Measurements from ENCODE around the gene ATP5F1D.

The ATP5F1D gene

DNA sequence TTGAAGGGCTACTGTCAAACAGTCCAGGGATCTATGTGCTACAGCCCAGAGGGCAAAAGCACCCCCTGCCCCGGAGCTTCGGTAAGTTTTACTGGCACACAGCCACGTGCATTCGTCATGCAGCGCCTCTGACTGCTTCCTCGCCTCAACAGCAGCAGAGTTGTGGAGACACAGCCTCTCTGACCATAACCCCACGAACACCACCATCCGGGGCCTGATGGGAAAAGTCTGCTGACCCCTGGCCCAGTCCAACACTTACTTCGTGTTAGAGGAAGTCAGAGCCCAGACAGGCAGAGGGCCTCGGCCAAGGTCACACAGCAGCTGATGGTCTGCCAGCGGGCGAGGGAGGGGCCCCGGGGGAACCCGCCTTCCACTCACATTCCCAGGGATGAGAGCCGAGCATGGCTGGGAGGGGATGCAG is 8.9 kb upstream of the ATP5F1D start:
- in situ Hi-C loops (cut with MboI; ENCODE audit: low sequenced_read_pairs), result no loop called here

DNA sequence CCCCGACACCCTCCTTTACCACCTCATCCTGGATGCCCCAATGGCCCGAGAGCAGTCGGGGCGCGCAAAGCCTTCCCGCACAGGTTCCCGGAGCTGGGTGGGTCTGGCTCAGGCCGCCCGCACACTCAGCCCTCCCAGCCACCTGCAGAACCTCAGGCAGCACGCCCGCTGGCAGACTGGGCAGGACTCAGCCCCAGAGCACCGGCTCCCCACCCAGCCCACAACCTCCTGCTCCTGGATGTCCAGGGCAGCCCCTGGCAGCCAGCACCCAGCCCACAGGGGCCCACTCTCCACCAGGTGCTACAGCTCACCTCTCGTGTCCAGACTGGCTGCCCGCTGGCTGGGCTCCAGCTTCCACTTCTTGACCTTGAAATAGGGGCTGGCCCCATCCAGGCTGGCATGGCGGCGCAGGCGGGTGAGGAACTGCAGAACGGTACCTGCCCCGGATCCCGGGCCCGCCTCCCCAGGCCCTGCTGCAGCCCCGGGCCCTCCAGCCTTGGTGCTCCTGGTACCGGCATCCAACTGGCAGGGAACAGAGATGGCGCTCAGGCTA is 8.4 kb upstream of the ATP5F1D start:
- in situ Hi-C loops (cut with MboI; ENCODE audit: low sequenced_read_pairs), result no loop called here

DNA sequence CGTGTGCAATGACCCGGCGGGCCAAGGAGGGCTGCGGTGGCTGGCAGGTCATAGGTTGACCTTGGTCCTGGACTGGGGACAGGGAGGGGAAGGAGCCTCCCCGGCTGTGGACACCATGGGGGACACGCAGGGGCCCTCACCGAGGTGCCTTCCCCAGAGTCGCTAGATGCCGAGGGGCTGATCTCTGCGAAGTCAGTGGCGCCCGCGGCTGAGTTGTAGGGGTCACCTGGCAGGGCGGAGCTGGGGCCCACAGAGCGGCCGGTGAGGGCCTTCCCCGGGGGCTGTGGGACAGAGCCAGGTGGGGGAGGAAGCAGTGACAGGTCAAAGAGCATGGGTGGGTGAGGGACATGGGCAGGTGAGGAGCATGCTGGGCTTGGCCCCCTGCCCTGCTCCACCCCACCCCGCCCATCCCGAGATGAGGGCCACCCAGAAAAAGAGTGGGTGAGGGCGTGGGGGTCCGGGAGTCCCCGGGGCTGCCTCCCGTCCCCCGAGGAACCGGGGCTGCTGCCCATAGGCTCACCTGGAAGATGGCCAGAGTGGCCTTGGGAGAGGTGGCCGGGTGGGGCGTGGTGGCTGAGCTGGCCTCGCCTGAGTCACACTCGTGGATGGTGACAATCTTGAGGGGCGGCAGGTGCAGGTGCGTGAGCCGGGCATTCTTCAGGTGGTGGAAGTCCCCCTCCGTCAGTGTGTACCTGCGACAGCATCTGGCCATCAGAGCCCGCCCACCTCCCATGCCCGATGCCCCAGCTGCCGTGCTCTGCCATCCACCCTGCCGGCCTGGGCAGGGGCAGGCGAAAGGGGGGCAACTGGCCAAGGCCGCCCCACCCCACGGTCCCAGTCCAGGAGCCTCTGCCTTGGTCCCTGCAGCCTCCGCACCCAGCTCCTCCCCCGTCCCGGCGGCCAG is 7.2 kb upstream of the ATP5F1D start:
- in situ Hi-C loops (cut with MboI; ENCODE audit: low sequenced_read_pairs), result no loop called here

DNA sequence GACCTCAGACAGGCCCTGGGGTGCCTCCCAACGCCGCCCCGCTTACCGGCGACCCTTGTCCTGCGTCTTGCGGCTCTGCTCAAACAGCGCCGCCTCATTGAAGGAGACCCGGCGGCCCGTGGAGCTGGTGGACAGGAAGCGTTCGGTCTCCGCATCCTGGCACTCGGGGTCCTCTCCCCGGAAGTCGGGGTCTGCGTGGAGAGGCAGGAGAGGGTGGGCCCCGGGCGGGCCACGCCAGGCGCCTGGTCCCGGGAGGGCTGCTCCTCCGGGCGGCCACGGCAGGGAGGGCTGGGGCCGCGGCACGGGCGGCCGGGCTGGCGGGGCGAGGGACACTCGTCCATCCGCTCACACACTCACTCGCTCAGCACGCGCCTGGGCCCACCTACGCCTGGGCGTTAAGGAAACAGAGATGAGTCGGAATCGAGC is 6.6 kb upstream of the ATP5F1D start:
- in situ Hi-C loops (cut with MboI; ENCODE audit: low sequenced_read_pairs), result no loop called here

DNA sequence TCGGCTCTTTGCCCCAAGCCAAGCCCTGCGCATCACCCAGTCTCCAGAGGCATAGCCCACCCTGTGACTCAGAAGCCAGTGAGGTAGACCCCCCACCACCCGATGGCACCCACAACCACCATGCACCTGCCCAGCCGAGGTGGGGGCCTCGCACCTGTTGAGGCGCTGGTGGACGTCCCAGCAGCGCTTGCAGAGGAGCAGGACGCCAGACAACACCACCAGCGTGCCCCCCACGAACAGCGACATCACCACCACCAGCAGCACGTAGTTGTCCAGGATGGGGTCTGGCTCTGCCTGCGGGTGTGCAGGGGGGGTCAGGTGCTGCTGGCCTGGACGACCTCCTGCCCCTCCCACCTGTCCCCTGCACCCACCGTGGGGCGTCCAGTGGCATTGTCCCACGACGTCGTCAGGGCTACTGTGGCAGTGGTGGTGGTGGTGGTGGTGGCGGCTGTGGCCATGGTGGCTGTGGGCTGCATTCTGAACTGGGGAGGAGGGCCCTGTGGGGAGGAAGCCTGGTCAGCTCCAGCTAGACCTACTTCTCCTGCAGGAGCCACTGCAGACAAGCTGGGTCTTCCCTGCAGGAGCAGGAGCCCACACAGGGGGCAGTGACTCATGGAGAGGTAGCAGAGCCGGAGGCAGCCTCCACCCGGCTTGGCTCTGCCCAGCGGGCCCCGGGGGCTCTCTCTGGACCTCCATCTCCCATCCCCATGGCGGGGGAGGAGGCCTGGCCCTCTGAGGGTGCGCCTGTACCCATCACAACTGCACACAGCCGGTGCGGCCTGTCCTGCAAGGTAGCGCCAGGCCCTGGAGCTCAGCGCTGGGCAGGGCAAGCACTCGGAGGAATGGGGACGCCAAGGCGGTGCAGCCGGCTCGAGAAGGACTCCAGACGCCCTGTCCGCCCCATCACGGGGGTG is 5.7 kb upstream of the ATP5F1D start:
- in situ Hi-C loops (cut with MboI; ENCODE audit: low sequenced_read_pairs), result no loop called here

DNA sequence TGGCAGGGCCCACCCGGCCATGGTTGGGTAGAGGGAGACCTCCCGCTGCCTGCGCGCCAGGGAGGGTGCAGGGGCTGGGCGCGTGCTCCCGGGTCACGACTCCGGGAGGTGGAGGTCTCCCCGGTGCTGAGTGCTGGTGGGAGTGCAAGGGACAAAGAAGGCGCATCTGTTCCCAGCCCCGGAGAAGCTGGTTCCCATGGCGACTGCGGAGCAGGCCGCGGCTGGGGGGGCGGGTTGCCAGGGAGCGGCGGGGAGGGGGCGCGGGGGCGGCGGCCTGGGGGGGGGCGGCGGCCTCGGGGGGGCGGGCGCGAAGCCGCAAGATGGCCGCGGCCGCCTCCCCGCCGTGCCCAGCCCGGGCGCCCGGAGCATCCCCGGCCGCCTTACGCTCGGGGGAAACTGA is 5.0 kb upstream of the ATP5F1D start:
- in situ Hi-C loops (cut with MboI; ENCODE audit: low sequenced_read_pairs), result no loop called here

DNA sequence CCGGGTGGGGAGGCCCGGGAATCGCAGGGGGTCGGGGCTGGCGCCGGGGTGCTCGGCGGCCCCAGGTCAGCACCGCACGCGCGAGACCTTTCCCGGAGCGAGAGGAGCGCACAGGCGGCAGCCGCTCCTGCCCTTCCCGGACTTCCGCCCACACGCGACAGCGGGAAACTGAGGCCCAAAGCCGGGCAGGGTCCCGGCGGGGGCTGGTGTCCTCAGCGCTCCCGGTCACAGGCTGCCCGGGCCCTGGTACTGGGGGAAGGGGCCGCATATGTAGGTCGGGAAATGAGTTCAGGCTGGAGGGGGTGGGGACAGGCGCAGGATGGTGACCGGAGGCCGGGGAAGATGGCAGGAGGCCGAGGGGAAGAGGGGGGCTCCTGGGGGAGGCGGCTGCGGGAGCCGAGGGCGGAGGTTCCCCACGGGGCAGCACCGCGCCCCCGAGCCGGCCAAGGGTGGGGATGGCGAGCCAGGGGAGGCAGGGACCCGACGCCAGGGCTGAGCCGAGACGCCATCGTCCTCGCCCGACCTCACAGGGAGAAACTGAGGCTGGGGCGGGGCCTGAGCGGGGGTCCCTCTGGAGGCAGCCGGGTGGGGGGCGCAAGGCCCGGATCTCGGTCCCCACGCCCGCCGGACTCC is 4.4 kb upstream of the ATP5F1D start:
- in situ Hi-C loops (cut with MboI; ENCODE audit: low sequenced_read_pairs), result no loop called here

DNA sequence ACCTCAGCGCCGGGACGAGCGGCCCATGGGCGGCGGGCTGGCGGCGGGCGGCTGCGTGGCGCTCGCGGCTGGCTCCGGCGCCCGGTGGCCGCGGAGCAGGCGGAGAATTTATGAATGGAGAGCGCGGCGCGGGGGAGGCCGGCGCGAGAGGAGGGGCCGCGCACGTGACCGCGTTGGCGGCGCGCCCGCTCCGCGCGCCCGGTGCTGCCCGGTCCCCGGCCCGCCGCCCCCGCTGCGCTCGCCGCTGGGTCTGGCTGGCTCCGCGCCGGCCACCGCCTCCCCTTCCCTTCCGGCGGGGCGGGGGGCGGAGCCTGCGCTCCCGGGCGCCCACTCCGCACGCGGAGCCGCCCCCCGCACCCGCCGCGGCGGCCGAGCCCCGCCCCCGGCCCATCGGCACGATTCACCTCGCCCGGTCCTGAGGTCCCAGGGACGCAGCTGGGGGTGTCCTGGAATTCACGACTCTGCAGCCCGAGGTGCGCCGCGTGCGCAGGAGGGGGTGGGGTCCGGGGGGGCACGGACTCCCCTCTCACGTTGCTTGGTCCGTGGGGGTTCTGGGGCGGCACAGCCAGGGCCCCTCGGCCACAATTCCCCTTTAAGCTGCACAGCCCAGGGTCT is 3.7 kb upstream of the ATP5F1D start, which contains the start of gene CBARP:
TSS of gene CBARP (minus strand) at position 252 of the 615 bp plus-strand sequence. CDS start 1,905 bp downstream, outside the sequence.
- in situ Hi-C loops (cut with MboI; ENCODE audit: low sequenced_read_pairs), result no loop called here

DNA sequence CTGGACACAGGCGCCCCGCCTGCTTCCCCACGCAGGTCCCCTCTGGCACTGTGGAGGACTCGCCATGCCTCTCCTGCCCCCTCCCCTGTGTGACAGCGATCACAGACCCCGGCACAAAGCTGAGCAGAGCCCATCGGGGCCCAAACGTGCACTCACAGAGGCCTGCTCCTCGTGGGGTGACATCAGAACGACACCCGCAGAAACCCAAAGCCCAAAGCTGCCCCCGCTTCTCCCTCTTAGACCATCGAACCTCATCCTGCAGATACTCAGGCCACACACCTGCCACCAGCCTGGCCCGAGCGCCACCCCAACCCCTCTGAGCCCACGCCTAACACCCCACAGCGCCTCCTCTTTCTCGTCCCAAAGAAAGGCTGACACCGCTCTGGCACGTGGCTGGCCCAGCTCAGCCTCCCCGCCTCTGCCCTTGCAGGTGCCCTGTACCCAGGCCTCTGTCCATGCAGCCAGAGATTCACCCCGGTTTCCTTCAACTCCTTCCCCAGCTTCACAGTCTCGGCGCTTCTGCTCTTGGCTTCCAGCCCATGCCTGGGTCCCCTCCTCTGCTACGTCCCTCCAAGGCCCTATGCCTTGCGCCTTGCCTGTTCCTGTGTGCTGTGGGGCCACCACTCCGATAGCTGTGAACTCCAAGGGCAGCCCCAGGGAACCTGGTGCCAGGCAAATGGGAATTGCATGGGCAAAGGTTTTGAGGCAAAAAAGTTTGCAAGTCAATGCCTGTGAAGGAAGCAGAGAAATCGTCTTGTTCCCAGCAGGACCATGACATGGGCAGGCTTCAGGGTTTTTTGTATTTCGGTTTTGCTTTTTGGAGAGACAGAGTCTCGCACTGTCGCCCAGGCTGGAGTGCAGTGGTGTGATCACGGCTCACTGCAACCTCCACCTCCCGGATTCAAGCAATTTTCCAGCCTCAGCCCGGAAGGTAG is 2.9 kb upstream of the ATP5F1D start:
- in situ Hi-C loops (cut with MboI; ENCODE audit: low sequenced_read_pairs), result no loop called here

DNA sequence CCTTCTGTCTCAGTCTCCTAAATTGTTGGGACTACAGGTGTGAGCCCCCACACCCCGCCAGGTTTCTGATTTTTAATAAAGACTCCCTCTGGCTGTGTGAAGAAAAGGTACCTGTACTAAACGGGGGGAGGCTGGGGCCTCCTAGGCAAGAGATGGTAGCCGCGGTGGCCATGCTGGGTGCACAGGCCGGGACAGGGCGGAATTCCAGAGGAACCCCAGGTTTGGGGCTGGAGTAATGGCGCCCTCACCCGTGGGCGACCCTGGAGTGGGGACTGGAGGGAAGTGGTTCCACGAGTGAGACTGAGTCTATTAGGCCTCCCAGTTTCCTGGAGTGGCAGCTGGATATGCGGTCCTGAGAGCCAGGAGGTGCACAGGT is 2.1 kb upstream of the ATP5F1D start:
- in situ Hi-C loops (cut with MboI; ENCODE audit: low sequenced_read_pairs), result no loop called here

DNA sequence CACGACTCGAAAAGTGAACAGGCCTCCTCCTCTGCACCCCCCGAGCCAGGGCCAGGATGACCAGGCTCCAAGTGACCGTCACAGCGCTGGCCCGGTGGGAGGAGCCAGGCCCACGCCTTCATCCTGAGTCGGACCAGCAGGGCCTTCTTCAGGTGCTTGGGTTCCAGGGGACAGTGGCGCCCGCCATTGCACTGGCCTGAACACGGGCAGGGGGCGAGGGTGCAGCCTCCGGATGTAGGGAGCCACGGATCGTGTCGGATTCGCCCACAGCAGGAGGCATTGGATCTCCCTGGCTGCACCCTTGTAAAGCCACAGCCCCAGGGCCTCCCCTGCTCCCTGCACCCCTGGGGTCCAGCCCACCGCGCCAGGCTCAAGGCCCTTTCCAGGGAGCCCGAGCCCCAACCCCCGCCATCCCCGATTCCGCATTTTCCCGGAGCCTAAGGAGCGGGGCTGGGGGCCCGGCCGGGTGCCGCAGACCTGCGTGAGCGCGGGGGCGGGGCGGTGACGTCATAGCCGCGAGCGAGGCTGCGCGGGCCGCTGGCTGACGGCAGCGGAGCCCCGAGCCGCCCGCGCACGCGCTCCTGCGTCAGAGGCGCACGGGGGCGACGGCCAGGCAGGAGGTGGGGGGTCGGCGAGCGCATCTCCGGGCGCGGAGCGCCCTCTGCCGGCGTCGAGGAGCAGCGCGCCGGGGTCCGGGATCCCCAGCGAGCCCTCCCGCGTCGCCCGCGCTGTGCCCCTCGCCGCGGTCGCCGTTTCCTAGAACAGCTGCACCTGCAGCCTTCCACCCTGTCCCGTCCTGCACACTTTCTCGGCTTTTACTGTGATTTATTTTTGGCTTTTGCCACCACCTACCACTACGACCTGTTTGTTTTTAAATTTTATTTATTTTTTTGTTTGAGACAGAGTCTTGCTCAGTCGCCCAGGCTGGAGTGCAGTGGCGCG is 1.5 kb upstream of the ATP5F1D start:
- in situ Hi-C loops (cut with MboI; ENCODE audit: low sequenced_read_pairs), result no loop called here

DNA sequence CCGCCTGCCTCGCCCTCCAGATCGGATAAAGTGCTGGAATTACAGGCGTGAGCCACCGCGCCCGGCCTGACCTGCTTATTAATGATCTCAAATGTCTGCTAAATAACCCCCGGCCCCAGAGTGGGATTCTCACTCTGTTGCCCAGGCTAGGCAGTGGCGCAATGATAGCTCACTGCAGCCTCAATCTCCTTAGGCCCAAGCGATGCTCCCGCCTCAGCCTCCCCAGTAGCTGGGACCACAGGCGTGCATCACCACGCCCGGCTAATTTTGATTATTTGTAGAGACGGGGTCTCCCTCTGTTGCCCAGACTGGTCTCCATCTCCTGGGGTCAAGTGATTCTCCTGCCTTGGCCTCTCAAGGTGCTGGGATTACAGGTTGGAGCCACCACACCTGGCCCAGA is 626 bp upstream of the ATP5F1D start:
- in situ Hi-C loops (cut with MboI; ENCODE audit: low sequenced_read_pairs), result no loop called here

DNA sequence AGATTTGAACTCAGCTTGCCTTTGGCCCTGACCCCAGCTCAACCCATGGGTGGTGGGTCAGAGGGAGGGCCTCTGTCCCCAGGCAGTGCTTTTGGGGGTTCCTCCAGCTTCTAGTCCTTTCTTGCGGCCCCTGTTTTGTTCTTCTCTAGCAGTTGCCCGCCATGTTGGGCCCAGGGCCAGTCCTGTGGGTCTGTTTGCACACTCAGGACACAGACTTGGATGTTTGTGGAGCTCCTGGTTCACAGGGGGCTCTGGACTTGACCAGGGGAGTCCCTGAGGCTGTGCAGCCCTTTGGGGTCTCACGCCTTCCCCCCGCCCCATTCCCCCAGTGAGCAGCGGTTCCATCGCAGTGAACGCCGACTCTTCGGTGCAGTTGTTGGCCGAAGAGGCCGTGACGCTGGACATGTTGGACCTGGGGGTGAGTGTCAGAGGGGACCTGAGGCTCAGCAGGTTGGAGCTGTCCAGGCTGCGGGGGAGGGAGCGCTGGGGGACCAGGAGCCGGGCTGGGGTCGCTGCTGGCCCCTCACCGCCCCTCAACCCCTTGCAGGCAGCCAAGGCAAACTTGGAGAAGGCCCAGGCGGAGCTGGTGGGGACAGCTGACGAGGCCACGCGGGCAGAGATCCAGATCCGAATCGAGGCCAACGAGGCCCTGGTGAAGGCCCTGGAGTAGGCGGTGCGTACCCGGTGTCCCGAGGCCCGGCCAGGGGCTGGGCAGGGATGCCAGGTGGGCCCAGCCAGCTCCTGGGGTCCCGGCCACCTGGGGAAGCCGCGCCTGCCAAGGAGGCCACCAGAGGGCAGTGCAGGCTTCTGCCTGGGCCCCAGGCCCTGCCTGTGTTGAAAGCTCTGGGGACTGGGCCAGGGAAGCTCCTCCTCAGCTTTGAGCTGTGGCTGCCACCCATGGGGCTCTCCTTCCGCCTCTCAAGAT is 2.5 kb downstream of the ATP5F1D start:
- in situ Hi-C loops (cut with MboI; ENCODE audit: low sequenced_read_pairs), result no loop called here

DNA sequence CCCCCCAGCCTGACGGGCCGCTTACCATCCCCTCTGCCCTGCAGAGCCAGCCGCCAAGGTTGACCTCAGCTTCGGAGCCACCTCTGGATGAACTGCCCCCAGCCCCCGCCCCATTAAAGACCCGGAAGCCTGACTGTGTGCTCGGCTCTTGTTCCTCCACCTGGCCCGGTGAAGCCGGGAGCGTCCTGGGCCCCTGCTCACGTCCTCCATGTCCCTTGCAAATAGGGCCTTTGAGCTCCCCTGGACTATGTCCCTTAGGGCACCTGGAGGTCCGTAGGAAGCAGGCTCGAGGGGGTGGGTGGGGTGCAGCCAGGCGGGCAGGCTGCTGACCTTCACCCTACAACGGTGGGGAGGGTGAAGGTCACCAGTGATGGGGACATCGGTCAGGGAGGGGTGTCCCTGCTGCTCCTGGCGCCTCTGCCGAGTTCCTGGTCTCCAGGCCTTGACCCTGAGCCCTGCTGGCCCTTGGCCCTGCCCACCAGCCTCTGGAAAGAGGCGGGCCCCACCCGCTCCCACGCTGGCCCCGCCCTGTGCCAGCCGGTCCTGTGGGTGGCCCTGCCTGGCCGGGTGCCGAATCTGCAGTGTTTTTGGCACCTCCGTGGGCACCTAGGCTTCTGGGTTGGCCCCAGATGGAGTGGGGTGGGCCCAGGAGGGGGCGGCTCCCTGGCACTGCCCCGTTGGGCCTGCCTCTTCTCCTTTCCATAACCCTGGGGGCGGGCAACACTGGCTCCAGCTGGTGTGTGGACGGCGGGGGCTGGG is 3.3 kb downstream of the ATP5F1D start:
- in situ Hi-C loops (cut with MboI; ENCODE audit: low sequenced_read_pairs), result no loop called here

DNA sequence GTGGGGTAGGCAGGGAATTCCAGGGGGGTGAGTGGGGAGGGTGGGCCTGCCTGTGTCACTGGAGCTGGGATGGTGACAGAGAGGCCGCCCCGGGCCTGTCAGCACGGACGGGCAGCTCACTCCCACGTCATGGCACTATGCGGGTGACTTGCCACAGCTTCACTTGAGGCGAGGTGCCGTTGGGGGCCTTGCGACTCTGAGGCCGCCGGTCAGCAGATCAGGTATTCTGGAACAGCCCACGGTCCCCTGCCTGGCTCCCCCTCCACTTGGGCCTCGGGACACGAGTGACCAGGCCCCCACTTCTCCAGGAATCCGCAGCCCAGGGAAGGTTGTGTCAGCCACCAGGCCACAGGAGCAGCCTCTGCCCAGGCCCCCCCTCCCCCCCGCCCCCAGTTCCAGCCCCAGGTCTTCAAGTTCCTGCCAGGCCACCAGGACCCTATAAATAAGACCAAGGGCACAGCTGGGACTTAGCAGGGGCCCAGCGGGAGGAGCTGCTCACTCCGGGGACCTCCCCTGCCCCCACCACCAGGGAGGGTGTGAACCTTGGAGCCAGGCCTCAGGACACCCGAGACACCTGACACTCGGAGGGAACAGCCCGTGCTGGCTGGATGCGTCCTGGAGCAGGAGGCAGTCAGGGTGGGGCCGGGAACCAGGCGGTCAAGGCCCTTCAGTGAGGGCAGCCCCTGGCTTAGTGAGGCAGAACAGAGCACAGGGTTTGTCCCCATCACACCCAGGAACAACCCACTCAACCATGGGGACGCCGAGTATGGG is 4.1 kb downstream of the ATP5F1D start:
- in situ Hi-C loops (cut with MboI; ENCODE audit: low sequenced_read_pairs), result no loop called here
